Uterus (tissue), 2 donors: Measurements from ENCODE around the gene CAMTA1.

Experiments
- POLR2A ChIP-seq, 2 donors: fragments of 450-650 bp; IDR thresholded peaks; one replicate each; pipeline ENCODE4 v1.6.1; 2016; ENCODE audit warnings: antibody characterized with exemption in 2 of 2, mild to moderate bottlenecking in 1 of 2, moderate library complexity in 1 of 2
- TF ChIP-seq, protein P1 (sequence below), 4 experiments: fragments of 200-600 bp in 2 of 4; fragments of 450-650 bp in 2 of 4; sonication (generic) in 2 of 4; IDR thresholded peaks; one replicate each; pipeline ENCODE4 v1.5.1; 2016 to 2019; ENCODE audit warnings: antibody characterized with exemption in 4 of 4, mild to moderate bottlenecking in 2 of 4, moderate library complexity in 1 of 4

DNA sequence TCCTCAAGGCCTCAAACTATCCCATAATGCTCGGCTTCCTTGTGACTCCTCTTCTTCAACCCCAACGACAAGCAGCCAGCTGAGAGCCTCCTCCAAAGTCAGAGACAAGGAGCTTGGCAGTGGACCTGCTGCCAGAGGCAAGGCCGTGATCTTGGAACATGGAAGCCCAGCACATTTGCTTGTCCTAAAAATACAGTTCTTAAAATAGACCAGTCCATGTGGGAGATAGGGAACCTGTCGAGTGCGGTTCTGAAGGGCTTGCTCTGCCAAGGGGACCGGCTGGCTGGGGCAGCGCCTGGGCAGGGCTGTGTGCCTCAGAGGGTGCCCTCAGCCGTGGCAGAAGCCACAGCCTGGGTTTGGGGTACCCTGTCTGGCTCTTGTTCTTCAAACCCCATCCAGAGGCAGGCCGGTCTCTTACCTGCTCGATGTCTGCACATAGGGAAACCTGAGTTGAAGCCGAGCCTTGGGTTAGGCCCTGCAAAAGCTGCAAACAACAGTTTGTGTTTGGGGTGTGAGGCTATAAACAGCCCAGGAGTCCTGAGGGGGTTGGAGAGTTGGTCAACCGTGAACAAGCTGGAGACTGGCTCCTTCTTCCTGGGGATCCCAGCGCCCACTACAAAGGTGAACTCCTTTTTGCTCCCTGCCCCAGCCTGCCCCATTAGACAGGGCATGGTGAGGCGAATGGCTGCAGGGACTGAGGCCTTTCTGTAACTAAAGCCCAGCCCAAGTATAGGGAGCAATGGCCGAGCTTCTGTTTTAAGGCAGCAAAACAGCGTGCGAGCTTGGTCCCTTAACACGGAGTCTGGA lies 228.8 kb downstream of the CAMTA1 start:
- no peak for TF ChIP-seq POLR2A (IDR thresholded peaks at IDR 0.05)
- TF ChIP-seq, protein P1, sequence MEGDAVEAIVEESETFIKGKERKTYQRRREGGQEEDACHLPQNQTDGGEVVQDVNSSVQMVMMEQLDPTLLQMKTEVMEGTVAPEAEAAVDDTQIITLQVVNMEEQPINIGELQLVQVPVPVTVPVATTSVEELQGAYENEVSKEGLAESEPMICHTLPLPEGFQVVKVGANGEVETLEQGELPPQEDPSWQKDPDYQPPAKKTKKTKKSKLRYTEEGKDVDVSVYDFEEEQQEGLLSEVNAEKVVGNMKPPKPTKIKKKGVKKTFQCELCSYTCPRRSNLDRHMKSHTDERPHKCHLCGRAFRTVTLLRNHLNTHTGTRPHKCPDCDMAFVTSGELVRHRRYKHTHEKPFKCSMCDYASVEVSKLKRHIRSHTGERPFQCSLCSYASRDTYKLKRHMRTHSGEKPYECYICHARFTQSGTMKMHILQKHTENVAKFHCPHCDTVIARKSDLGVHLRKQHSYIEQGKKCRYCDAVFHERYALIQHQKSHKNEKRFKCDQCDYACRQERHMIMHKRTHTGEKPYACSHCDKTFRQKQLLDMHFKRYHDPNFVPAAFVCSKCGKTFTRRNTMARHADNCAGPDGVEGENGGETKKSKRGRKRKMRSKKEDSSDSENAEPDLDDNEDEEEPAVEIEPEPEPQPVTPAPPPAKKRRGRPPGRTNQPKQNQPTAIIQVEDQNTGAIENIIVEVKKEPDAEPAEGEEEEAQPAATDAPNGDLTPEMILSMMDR (IDR thresholded peaks at IDR 0.05): no peak
